HG03571 (cell line): Measurements from ENCODE around the gene SLC49A3.
A peak's percentile ranks its signal among the peaks of the same experiment; 100 is the strongest.
"Not testable (repeated sequence)": the region's sequence is repeated elsewhere in the genome, so short reads cannot be mapped to it uniquely, and the experiment has no call there.

Experiments used
- ATAC-seq: cut with Tn5 transposase; IDR thresholded peaks from one replicate; pipeline ENCODE4 v1.9.1; 2021; ENCODE audit not compliant: unreplicated experiment

SLC49A3 gene

GRCh38 chr4:703336-704197, 14.6 kb upstream of the SLC49A3 start:
- ATAC-seq: no peak

DNA sequence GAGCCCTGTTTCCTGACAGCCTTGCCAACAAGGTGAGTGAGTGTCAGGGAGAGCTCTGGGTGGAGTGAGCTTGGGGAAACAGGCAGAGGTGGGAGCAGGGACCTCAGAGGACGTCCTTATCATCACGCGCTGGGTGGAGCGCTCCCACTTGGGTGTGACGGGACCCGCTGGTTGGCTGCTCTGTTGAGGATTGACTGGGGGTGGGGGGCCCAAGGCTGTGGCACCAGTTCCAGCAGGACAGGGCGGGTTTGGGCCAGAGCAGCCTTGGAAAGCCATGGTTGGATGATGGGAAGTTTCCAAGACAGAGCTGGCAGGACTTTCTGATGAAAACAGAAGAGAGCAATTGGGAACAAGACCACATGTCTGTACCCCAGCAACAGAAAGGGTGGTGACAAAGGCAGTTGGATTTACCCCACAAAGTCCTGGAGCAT, 13.7 kb upstream of the SLC49A3 start:
- ATAC-seq: no peak

DNA sequence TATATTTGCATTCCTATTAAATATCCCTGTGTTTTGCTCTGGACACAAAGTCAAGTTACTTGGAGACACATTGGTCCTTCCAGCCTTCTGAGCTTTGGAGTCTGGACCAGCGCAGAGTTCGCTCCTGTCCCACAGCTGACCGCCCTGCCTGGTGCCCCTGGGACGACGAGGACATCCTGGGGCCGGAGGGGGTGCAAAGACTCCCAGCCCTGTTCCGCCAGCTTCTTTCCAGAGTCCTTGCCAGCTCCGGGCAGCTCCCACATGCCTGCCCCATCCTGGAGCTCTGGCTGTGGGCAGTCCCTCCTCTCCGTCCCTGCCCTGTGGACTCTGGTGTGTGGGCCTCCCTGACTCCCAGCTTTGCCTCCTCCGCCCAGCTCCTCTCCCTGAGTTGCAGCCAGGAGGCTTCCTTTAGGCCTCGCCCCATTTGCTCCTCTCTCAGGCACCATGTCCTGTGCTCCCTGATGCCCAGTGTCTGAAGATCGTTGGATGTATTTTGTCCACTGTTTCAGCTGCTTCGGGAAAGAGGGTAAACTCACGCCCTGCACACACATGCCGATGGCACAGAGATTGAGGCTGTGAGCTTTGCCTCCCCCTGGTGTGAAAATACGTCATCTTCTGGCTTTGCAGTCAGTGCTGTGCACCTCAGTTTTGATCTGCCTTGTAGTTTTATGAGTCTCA, 11.8 kb upstream of the SLC49A3 start:
- no peak for ATAC-seq

- peak; percentile 9 for ATAC-seq
Measured at GRCh38 chr4:699816-700580, 11.0 kb upstream of the SLC49A3 start.

- not testable (repeated sequence) for ATAC-seq
Measured at GRCh38 chr4:694341-694940, 5.5 kb upstream of the SLC49A3 start.

- ATAC-seq: no peak
Measured at GRCh38 chr4:692771-693554, 4.0 kb upstream of the SLC49A3 start.

DNA sequence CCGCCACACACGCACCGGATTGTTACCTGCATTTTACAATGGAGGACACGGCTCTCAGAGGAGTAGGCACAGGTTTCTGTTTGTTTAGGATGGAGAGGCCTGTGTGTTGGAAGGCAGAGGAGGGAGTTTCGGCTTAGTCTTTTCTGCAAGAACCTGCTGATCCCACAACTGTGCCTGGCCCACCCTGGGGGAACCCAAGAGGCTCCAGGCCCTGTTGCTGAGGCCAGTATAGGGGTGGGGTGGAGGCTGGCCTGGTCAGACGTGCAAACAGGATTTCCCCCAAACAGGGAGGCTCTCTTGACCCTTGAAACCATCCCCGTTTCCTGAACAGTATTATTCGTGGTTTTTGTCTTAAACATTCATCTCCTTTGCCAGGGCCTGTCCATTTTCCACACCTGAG, 772 bp upstream of the SLC49A3 start:
- no peak for ATAC-seq

GRCh38 chr4:687971-688853, 739 bp downstream of the SLC49A3 start:
- ATAC-seq: no peak

DNA sequence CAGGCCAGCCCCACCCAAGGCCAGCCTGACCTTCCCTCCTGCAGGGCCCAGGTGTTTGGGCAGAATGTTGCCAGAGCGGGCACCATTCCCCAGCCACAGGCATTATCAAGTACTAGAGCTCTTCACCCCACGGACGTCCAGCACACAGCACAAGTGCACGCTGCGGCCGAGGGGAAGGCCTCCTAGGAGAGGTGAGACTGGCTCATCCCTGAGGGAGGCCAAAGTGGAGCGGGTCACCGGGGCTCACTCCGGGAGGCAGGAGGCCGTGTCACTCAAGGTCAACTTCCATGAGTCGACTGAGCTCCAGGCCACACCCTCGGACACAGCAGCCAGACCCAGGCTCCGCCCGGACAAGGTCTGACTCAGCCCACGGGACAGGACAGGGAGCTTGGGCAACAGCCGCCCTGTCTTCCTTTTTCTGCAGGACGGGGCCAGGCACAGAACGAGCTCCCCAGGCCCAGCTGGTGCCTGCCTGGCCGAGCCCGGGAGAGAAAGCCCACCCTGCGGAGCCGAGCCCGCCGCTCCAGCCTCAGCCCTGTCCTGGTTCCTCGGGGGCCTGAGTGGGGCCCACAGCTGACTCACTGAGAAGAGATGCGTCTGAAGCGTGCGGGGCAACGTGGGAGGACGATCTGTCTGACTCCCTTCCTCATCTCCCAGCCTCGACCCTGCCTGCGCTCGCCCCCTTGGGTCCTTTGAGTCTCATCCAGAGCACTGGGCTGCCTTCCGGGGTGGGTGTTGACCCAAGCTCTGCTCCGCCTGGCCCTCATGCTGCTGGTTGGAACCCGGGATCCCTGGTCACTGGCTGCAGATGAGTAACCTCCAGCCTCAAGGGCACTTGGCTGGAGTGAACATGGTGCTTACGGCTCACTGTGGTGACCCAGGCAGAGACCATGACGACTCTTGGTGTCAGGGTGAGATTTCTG, 1.6 kb downstream of the SLC49A3 start:
- no peak for ATAC-seq

- ATAC-seq: no peak
Measured at GRCh38 chr4:686413-687040, 2.4 kb downstream of the SLC49A3 start.

GRCh38 chr4:685679-686412, 3.1 kb downstream of the SLC49A3 start:
- ATAC-seq: no peak

DNA sequence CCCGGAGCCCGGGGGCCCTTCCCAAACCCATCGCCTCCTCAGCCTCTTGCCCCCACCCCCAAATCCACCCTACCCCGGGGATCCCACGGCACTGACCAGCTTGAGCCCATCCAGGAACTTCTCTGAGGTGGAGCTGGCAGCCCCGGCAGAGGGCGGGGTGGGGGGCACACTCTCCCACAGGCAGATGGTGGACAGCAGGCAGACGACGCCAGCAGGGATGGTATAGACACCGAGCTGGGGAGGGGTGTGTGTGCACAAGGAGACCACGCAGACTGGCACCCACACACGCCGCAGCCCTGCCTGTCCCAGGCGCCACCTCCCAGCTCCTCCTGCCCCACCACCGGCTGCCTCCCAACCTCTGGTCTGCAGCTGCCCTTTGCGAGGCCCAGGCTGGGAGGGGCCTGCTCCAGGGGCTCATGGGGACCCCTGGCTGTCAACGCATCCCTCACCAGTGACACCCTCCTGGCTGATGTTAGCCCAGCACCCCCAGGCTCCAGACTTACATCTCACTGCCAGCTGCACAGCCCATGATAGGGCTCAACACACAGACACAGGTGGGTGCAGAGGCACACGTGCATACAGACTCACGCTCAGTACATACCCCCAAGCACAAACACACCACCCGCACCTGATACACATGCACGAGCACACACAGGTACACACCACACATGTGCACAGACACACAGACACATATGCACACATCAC, 4.2 kb downstream of the SLC49A3 start:
- no peak for ATAC-seq

- no peak for ATAC-seq
Measured at GRCh38 chr4:683982-684622, 4.8 kb downstream of the SLC49A3 start.

GRCh38 chr4:683247-683897, 5.6 kb downstream of the SLC49A3 start:
- no peak for ATAC-seq

DNA sequence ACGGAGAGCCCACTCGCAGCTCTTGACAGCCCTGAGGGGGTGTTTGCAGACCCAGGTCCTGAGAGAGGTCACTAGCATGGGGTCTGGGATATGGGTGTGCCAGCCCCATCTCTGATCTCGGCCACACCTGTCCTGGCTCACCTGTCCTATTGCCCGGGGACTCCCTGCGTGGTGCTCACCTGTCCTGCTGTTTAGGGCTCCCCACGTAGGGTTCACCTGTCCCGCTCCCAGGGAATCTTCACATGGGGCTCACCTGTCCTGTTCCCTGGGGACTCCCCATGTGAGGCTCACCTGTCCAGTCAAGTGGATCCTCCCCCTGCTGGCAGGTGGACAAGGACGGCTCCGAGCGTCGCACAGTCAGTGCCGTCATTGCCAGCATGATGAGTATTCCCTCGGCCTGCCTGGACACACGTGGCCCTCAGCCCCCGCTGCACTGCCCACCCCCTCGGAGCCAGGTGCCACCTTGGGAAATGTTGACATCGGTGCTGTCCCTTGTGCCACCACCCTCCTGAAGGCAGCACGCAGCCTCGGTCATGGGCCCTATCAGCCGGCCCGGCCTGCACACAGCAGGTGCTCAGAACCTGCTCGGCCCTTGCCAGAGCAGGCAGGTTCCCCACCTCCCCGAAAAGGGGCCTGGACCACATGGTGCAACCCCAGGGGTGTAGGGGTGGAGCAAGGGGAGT, 6.3 kb downstream of the SLC49A3 start:
- ATAC-seq: no peak
